Lower leg skin (tissue), 4 donors: ENCODE results near the gene ZNF841. TPM values are rescaled to one million over a fixed set of nuclear protein-coding genes. Genes with fewer than 3 reads are reported as not detected.
"Not testable (repeated sequence)": the region's sequence is repeated elsewhere in the genome, so short reads cannot be mapped to it uniquely, and the experiment has no call there.

Source experiments
- DNase-seq, 2 donors: peaks; one replicate each; pipeline ENCODE4 v3.0.0-alpha.2; 2019; ENCODE audit warnings: low spot score in 2 of 2
- H3K4me3 ChIP-seq: fragments of 200-600 bp; sonication (generic); 2 replicates; pipeline ENCODE4 v1.5.1; 2017; ENCODE audit warnings: mild to moderate bottlenecking, low read depth; ENCODE audit not compliant: poor library complexity, severe bottlenecking
- CTCF ChIP-seq, 3 donors: fragments of 450-650 bp; IDR thresholded peaks; one replicate each; pipeline ENCODE4 v1.5.1; 2016; ENCODE audit warnings: antibody characterized with exemption in 3 of 3, mild to moderate bottlenecking in 3 of 3, moderate library complexity in 2 of 3
- POLR2A ChIP-seq, 2 donors: fragments of 450-650 bp; IDR thresholded peaks; one replicate each; pipeline ENCODE4 v1.6.1; 2016 to 2017; ENCODE audit warnings: antibody characterized with exemption in 2 of 2, mild to moderate bottlenecking in 1 of 2, moderate library complexity in 1 of 2
- WGBS, 2 donors: methylation state at CpG; one replicate each; pipeline ENCODE4 v1.1.5; 2018; 5-methylcytosine and 5-hydroxymethylcytosine counted together
- intact Hi-C: fragments of 100-400 bp; cut with DNase I; formaldehyde crosslinking; loops from one replicate; pipeline ENCODE4 v1.15.0; 2023; ENCODE audit warnings: low total_unique reads
- total RNA-seq, 4 donors: library from RNA; depleted of rRNA; stranded (reverse); fragments of >200 nt; gene quantifications; one replicate each; pipeline ENCODE4 v1.1.0, GENCODE V29; 2016

ZNF841 gene
- total RNA-seq, 4 donors from 2014 or later, result 15.0 to 34.1 (median 19.3) TPM

GRCh38 chr19:52048555-52049501, 46.7 kb downstream of the ZNF841 start, which contains the start of gene ZNF432:
Gene ZNF432, minus strand, starts transcription at chr19:52048838. Its CDS starts 1,970 bp downstream, at chr19:52046868.
- DNase-seq, result peak; percentile 92 to 98
- TF ChIP-seq CTCF (IDR thresholded peaks at IDR 0.05) (no peak), POLR2A (IDR thresholded peaks at IDR 0.05) (no peak)
- WGBS, 2 donors, result 0 to 1% methylated on average over 59 to 60 of the region's 60 CpGs
- intact Hi-C loops, result no loop called here
- peak within 1 kb of the TSS; percentile 57 for H3K4me3 ChIP-seq

DNA sequence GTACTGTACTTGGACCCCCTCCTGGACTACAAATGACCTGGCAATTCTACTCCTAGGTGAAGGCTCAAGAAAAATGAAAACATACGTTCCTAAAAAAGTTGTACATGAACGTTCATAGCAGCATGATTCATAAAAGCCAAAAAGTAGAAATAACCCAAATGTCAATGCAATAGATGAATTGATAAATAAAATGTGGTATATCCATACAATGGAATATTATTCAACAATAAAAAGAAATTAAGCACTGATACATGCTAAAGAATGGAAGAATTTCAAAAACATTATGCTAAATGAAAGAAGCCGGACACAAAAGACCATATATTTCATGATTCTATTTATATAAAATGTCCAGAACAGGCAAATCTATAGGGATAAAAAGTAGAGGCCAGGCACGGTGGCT, 56.4 kb downstream of the ZNF841 start:
- 96 to 100% methylated on average over 4 of the region's 4 CpGs for WGBS, 2 donors
- no peak overlapping the region for H3K4me3 ChIP-seq
- TF ChIP-seq CTCF (IDR thresholded peaks at IDR 0.05), result no peak
- TF ChIP-seq POLR2A (IDR thresholded peaks at IDR 0.05), result no peak

GRCh38 chr19:52034051-52034728, 61.4 kb downstream of the ZNF841 start:
- TF ChIP-seq POLR2A (IDR thresholded peaks at IDR 0.05) (no peak), CTCF (IDR thresholded peaks at IDR 0.05) (no peak)
- no peak overlapping the region for H3K4me3 ChIP-seq
- no peak for DNase-seq
- 96 to 97% methylated on average over 12 of the region's 12 CpGs for WGBS, 2 donors
- intact Hi-C loops, result no loop called here

More for the DNA sequence above, 56.4 kb downstream of the ZNF841 start:
- DNase-seq, result no peak
- intact Hi-C loops, result no loop called here

DNA sequence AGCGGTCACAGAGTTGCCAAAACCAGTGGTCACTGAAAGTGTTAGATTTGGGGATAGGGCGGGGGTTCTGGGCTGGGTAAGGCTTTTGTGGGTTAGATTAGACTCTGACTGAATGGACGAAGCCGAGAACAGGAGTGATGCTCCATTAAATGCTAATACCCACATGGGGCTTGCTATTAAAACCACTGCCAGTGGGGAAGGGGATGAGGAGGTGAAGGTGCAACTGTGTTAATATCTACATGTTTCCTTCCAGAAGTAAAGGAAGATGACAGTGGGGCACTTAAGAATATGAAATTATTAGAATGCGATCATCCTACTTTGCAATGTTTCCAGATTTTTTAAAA, 66.8 kb downstream of the ZNF841 start:
- H3K4me3 ChIP-seq, result peak overlapping the region; percentile 86
- 20 to 22% methylated on average over 5 of the region's 5 CpGs for WGBS, 2 donors
- TF ChIP-seq POLR2A (IDR thresholded peaks at IDR 0.05) (no peak), CTCF (IDR thresholded peaks at IDR 0.05) (no peak)
- intact Hi-C loops, result no loop called here
- DNase-seq, result no peak

GRCh38 chr19:52028027-52028779, 67.4 kb downstream of the ZNF841 start, which contains the start of gene ZNF614:
Gene ZNF614, minus strand, starts transcription at chr19:52028379. Its CDS starts 2,634 bp downstream, at chr19:52025745.
- no peak for TF ChIP-seq POLR2A (IDR thresholded peaks at IDR 0.05)
- no peak for TF ChIP-seq CTCF (IDR thresholded peaks at IDR 0.05)
- WGBS, 2 donors, result 0 to 1% methylated on average over 47 to 53 of the region's 53 CpGs
- intact Hi-C loops, result no loop called here
- peak; percentile 82 to 97 for DNase-seq
- H3K4me3 ChIP-seq, result peak within 1 kb of the TSS; percentile 86

GRCh38 chr19:52026255-52026990, 69.1 kb downstream of the ZNF841 start:
- intact Hi-C loops, DNase-seq, H3K4me3 ChIP-seq: not testable (repeated sequence)
- WGBS, 2 donors, result 84 to 89% methylated on average over 15 of the region's 15 CpGs

DNA sequence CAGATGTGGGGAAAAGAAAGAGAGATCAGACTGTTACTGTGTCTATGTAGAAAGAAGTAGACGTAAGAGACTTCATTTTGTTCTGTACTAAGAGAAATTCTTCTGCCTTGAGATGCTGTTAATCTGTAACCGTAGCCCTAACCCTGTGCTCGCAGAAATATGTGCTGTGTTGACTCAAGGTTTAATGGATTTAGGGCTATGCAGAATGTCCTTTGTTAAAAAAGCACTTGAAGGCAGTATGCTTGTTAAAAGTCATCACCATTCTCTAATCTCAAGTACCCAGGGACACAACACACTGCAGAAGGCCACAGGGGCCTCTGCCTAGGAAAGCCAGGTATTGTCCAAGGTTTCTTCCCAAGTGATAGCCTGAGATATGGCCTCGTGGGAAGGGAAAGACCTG, 71.1 kb downstream of the ZNF841 start:
- intact Hi-C loops, H3K4me3 ChIP-seq, DNase-seq: not testable (repeated sequence)
- 98 to 99% methylated on average over 4 of the region's 4 CpGs for WGBS, 2 donors
